ENCODE data around the gene CLEC2B. TPM values are rescaled to one million over a fixed set of nuclear protein-coding genes. Genes with fewer than 3 reads are reported as not detected.

The CLEC2B gene
- polyA plus RNA-seq, 1 experiment, result 2.1 TPM

- Histone ChIP-seq H3K27me3 (ENCODE audit: control insufficient read depth, insufficient read depth, low read length) (no peaks in the 10 kb centered on the region), H3K27ac (ENCODE audit: low read depth, low read length) (no peak overlapping the region), H3K9me3 (ENCODE audit: control insufficient read depth, insufficient read depth, low read length) (no peaks in the 10 kb centered on the region), H3K4me3 (ENCODE audit: low read depth, low read length) (no peak overlapping the region)
- no peak for DNase-seq (ENCODE audit: low read depth, low spot score)
- ChIA-PET CTCF (interaction anchor here (0.6 to 4.0 kb wide), 20 partner anchors 11 to 327 kb away, joined by 3 to 24 read pairs (median 4); partner anchors contain the start of gene CLEC2A), POLR2A (no interaction called here)
- peak; percentile 79 for TF ChIP-seq CTCF (IDR thresholded peaks at IDR 0.05; ENCODE audit: low read depth, low read length)
These were observed 55.0 kb downstream of the CLEC2B start for GRCh38 chr12:9813821-9814798.

- Histone ChIP-seq H3K9me3 (ENCODE audit: control insufficient read depth, insufficient read depth, low read length) (no peaks in the 10 kb centered on the region), H3K27me3 (ENCODE audit: control insufficient read depth, insufficient read depth, low read length) (no peaks in the 10 kb centered on the region), H3K4me3 (ENCODE audit: low read depth, low read length) (no peak overlapping the region), H3K27ac (ENCODE audit: low read depth, low read length) (no peak overlapping the region)
- no peak for DNase-seq (ENCODE audit: low read depth, low spot score)
- ChIA-PET POLR2A (no interaction called here), CTCF (interaction anchor here (0.6 kb wide), 1 partner anchor 112 kb away, joined by 3 read pairs; no protein-coding TSS in a partner anchor)
- TF ChIP-seq CTCF (IDR thresholded peaks at IDR 0.05; ENCODE audit: low read depth, low read length), result no peak
These were observed 57.5 kb downstream of the CLEC2B start for GRCh38 chr12:9811621-9812020.

- no peak for TF ChIP-seq CTCF (IDR thresholded peaks at IDR 0.05; ENCODE audit: low read depth, low read length)
- POLR2A ChIA-PET, result no interaction called here
- Histone ChIP-seq H3K9me3 (ENCODE audit: control insufficient read depth, insufficient read depth, low read length) (no peaks in the 10 kb centered on the region), H3K27ac (ENCODE audit: low read depth, low read length) (no peak overlapping the region), H3K4me3 (ENCODE audit: low read depth, low read length) (no peak overlapping the region), H3K27me3 (ENCODE audit: control insufficient read depth, insufficient read depth, low read length) (no peaks in the 10 kb centered on the region)
- DNase-seq (ENCODE audit: low read depth, low spot score), result no peak
- CTCF ChIA-PET, result interaction anchor here (0.6 to 1.1 kb wide), 2 partner anchors 163 to 329 kb away, joined by 3 read pairs; no protein-coding TSS in a partner anchor
These were observed 58.5 kb downstream of the CLEC2B start for GRCh38 chr12:9810671-9811070.

- ChIA-PET POLR2A (no interaction called here), CTCF (interaction anchor here (0.6 to 1.1 kb wide), 2 partner anchors 162 to 330 kb away, joined by 3 read pairs; no protein-coding TSS in a partner anchor)
- DNase-seq (ENCODE audit: low read depth, low spot score), result no peak
- no peak overlapping the region for H3K27ac ChIP-seq (ENCODE audit: low read depth, low read length)
- no peaks in the 10 kb centered on the region for H3K27me3 ChIP-seq (ENCODE audit: control insufficient read depth, insufficient read depth, low read length)
- no peak for TF ChIP-seq CTCF (IDR thresholded peaks at IDR 0.05; ENCODE audit: low read depth, low read length)
- no peak overlapping the region for H3K4me3 ChIP-seq (ENCODE audit: low read depth, low read length)
- no peaks in the 10 kb centered on the region for H3K9me3 ChIP-seq (ENCODE audit: control insufficient read depth, insufficient read depth, low read length)
These were observed 59.3 kb downstream of the CLEC2B start for GRCh38 chr12:9809866-9810265.

- no peak overlapping the region for H3K4me3 ChIP-seq (ENCODE audit: low read depth, low read length)
- CTCF ChIA-PET, result interaction anchor here (1.0 to 1.1 kb wide), 2 partner anchors 59 to 330 kb away, joined by 3 to 7 read pairs; no protein-coding TSS in a partner anchor
- TF ChIP-seq CTCF (IDR thresholded peaks at IDR 0.05; ENCODE audit: low read depth, low read length), result no peak
- POLR2A ChIA-PET, result no interaction called here
- no peaks in the 10 kb centered on the region for H3K27me3 ChIP-seq (ENCODE audit: control insufficient read depth, insufficient read depth, low read length)
- DNase-seq (ENCODE audit: low read depth, low spot score), result no peak
- no peak overlapping the region for H3K27ac ChIP-seq (ENCODE audit: low read depth, low read length)
- no peaks in the 10 kb centered on the region for H3K9me3 ChIP-seq (ENCODE audit: control insufficient read depth, insufficient read depth, low read length)
These were observed 59.8 kb downstream of the CLEC2B start for GRCh38 chr12:9809338-9809737.

Measured in AG04450 (cell line).